TTC549 (cell line): ENCODE results near the gene SCIMP.
"Not testable (repeated sequence)": the region's sequence is repeated elsewhere in the genome, so short reads cannot be mapped to it uniquely, and the experiment has no call there.

Experiments
- FAIRE-seq: peaks from 2 replicates; lab custom pipeline; 2012; peaks lifted over from hg19 to GRCh38; lab: Jason Lieb, UNC

SCIMP gene

DNA sequence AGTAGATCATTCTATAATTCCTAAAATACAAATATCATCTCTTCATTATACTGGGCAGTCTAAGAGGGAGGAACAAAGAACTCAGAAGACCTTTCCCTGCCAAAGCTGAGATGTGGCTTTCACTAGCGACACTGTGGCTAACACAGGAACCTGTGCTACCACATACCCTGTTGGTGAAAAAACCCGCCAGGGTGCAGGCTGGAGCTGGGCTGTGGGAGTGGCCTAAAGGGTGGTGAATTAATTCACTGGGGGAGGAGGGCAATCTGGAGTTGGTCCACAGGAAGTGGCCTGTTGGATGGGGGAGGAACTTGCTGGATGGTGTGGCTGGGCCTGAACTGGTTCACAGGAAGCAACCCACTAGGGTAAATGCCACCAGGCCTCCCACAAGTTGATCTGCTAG is 50.4 kb downstream of the SCIMP start:
- no peak for FAIRE-seq

DNA sequence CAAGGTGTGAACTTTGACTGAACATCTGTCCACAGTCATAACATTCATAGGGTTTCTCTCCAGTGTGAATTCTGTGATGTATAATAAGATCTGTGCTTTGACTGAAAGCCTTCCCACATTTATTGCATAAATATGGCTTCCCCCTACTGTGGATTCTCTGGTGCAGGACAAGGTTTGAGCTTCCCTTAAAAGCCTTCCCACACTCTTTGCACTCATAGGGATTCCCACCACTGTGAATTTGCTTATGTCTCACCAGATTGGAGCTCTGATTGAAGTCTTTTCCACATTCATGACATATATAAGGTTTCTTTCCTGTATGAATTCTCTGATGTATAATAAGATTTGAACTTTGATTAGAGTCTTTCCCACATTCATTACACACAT is 51.3 kb downstream of the SCIMP start:
- FAIRE-seq: no peak

DNA sequence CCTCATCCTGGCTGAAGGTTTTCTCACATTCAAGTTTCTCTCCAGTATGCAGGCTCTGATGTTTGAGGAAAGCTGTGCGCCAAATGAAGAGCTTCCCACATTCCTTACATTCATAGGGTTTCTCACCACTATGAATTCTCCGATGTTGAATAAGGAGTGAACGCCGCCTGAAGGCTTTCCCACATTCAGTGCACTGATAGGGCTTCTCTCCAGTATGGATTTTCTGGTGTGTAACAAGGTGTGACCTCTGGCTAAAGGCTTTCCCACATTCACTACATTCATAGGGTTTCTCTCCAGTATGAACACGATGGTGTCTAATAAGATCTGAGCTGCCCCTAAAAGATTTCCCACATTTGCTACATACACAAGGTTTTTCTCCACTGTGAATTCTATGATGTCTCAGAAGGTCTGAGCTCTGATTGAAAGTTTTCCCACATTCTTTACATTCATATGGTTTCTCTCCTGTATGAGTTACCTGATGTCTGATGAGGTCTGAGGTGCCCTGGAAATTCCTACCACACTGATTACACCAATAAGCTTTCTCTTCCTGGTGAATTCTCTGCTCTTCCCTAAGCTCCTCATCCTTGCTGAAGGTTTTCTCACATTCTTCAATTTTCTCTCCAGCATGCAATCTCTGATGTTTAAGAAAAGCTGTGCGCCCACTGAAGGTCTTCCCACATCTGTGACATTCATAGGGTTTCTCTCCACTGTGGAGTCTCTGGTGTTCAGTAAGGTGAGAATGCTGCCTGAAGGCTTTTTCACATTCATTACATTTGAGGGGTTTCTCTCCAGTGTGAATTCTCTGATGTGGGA is 51.9 kb downstream of the SCIMP start:
- no peak for FAIRE-seq

DNA sequence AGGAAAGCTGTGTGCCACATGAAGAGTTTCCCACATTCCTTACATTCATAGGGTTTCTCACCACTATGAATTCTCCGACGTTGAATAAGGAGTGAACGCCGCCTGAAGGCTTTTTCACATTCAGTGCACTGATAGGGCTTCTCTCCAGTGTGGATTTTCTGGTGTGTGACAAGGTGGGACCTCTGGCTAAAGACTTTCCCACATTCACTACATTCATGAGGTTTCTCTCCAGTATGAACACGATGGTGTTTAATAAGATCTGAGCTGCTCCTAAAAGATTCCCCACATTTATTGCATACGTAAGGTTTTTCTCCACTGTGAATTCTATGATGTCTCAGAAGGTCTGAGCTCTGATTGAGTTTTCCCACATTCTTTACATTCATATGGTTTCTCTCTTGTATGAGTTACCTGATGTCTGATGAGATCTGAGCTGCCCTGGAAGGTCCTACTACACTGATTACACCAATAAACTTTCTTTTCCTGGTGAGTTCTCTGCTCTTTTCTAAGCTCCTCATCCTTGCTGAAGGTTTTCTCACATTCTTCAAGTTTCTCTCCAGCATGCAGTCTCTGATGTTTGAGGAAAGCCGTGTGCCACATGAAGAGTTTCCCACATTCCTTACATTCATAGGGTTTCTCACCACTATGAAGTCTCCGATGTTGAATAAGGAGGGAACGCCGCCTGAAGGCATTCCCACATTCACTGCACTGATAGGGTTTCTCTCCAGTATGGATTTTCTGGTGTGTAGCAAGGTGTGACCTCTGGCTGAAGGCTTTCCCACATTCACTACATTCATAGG is 53.0 kb downstream of the SCIMP start:
- no peak for FAIRE-seq

DNA sequence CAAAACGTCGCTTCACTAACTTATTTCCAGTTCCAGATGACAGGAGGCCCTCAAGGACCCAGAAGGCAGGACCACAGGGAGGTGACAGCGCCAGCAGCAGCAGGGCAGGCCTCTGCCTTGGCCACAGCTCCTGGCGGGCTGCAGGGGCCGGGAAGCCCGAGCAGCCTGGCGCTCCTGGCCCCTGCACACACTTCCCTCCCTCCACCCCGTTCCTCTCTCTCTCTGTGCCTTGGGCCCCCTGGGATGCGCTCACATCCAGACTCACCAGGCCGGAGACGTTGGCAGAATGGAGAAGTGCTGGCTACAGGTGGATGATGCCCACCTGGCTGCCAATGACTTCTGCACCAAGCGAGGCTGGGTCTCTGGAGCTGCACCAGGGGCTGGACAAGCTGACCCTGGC is 55.7 kb downstream of the SCIMP start:
- no peak for FAIRE-seq

DNA sequence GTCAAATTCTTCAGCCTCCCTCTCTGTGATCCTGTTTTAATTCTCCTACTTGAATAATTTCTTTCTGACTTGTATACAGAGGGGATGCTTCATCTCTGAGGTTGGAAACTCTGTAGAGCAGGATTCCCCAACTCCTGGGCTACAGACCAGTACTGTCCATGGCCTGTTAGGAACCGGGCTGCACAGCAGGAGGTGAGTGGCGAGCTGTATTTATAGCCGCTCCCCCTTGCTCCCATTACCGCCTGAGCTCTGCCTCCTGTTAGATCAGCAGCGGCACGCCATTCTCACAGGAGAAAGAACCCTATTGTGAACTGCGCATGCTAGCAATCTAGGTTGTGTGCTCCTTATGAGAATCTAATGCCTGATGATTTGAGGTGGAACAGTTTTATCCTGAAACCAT is 59.6 kb downstream of the SCIMP start:
- FAIRE-seq: not testable (repeated sequence)

DNA sequence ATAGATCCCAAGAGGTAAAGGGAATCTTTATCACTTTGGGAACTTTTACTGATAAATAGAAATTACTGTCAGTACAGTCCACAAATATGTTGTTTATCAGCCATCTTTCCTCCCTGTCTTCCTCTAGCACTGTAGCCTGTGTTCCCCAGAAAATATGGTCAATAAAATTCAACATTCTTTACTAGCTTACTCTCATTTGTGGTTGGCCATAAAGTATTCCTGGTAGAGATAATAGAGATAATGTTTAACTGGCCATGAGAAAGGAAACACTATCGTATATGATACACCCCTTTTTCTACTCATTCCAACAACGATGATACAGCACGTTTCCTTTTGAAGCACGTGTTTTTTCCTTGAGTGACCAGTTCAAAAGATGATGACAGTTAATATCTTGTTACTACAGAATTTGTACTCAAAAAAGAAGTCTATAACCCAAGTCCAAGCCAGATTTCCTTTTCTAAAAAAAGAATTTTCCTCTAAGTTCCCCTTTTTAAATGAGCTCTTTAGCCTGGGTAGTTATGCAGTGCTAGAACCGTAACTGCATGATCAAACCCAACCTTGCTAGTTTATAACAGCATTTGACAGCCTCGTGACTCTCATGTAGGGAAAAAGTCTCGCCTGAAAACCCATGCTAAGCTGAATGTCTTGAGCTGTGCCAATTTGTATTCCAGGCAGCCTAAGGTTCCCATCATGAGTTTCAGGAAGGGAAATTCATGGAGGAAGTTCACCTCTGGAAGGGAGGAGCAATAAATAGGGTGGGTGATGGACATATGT is 68.7 kb downstream of the SCIMP start:
- FAIRE-seq: not testable (repeated sequence)

DNA sequence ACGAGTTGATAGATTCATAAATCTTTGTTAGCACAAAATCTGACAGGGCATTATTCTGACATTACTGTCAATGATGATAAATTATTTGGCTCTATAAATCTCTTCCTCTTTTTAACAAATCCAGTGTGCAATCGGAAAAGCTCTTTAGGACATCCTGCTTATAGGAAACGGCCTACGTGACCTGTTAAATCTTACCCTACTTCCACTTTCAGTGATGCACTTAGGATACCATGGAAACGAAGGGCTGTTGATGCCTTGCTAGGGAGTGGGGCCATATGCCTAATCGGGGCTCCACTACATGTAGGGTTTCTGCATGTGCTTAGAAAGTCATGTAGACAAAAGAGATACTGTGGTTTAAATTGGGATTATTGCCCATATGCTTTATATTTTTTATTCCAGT is 70.2 kb downstream of the SCIMP start:
- no peak for FAIRE-seq

DNA sequence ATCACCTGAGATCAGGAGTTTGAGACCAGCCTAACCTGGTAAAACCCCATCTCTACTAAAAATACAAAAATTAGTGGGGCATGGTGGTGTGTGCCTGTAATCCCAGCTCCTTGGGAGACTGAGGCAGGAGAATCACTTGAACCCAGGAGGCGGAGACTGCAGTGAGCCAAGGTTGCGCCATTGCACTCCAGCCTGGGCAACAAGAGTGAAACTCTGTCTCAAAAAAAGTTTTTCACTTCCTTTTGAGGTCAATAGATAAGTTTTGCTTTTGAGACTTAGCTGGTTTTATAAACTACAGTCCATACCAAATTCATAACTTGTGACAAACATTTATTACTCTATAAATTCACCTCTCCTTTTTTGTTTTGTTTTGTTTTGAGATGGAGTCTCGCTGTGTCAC is 72.9 kb downstream of the SCIMP start:
- not testable (repeated sequence) for FAIRE-seq

DNA sequence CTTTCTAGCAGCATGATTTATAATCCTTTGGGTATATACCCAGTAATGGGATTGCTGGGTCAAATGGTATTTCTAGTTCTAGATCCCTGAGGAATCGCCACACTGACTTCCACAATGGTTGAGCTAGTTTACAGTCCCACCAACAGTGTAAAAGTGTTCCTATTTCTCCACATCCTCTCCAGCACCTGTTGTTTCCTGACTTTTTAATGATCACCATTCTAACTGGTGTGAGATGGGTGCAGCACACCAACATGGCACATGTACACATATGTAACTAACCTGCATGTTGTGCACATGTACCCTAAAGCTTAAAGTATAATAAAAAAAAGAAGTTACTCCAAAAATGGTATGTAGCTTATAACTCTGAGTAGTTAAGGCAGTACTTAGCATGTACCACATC is 74.0 kb downstream of the SCIMP start:
- not testable (repeated sequence) for FAIRE-seq
